C1 segment of cervical spinal cord (tissue), 14 donors: ENCODE measurements around the gene PIGK.

Source experiments
- DNase-seq, 14 donors: peaks; one replicate each; lab custom pipeline; 2025; lab: John Stamatoyannopoulos, UW

PIGK gene

GRCh38 chr1:77039739-77040138 lies 179.5 kb downstream of the PIGK start:
- DNase-seq: peak in 1 of 14 donors; percentile 64

GRCh38 chr1:77039111-77039510 lies 180.1 kb downstream of the PIGK start:
- DNase-seq: peak in 2 of 14 donors; percentile 0 to 49
